SKM-1 (cell line): ENCODE results near the gene PRKCA.

ENCODE experiments used
- DNase-seq: peaks from one replicate; lab custom pipeline; 2025; ENCODE audit not compliant: unreplicated experiment; lab: John Stamatoyannopoulos, UW

PRKCA gene

DNA sequence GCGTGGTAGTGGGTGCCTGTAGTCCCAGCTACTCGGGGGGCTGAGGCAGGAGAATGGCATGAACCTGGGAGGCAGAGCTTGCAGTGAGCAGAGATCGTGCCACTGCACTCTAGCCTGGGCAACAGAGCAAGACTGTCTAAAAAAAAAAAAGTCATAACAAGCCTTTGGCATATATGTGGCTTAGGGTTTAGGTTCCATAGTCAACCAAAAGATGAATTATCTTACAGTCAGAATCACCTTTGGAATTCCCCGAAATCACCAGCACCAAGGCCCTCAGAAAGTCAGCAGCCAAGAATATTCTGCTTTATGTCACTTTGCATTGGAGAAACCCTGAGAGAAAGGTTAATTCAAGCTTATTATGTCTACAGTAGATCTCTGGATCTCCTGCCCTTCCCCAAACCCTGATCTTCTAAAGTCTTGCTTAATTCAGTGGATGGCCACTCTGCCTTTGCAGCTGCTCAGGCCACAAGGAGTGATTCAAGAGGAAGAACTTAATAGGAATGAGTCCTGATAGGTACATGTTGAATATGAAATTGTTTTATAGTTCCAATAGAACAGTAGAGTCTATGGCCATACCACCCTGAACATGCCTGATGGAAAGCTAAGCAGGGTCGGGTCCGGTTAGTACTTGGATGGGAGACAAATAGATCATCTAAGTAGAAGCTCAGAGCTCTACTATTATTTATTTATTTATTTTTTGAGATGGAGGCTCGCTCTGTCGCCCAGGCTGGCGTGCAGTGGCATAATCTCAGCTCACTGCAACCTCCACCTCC lies 336.5 kb downstream of the PRKCA start:
- no peak for DNase-seq

DNA sequence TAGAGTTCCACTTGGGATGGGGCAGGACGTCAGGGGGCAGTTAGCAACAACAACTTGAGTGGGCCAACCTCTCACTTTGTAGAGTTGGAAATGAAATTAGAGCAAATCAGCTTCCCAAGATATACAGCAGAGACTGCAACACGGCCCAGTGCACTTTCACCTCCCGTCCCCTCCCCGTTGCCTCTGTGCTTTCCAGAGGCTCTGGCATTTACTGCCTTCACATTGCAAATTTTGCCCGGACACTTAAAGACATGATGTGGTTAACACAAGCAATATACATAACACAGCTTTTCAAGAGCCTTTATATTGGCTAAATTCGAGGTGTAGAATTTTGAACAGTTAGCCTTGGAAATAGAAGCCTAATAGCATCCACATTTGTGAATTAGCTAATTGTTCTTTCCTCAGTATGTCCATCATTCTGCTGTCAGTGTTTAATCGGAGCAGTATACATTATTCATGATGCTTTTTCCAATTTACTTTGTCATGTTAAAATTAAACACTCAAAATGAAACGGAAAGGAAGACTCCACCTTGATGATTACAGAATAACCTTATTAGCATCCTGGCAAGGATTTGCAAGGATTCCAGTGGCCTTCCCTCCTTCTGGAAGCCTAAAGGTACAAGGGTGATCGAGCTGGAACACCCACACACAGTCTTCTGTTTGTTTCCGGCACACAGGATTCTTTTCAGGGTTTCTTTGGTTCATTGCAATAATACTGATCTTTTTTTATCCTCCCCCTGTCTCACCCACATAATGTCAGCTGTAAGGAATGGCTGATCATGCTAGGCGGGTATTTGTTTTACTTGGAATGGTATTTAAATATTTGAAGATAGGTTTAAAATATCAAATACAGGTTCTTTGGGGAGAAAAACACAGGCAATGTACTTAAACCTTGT lies 341.6 kb downstream of the PRKCA start:
- no peak for DNase-seq

DNA sequence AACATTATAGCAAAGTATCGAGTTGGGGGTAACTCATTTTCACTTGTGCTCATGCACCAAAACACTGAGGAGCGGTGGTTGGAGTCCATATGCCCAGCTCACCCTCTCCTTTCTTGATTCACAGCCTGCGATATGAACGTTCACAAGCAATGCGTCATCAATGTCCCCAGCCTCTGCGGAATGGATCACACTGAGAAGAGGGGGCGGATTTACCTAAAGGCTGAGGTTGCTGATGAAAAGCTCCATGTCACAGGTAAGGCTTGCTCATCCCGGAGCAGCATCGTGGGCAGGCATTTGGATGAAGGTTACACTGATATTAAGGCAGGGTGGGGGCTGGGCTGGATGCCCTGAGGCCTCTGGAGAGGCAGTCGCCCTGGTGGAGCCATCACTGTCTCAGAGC lies 342.8 kb downstream of the PRKCA start:
- DNase-seq: no peak

DNA sequence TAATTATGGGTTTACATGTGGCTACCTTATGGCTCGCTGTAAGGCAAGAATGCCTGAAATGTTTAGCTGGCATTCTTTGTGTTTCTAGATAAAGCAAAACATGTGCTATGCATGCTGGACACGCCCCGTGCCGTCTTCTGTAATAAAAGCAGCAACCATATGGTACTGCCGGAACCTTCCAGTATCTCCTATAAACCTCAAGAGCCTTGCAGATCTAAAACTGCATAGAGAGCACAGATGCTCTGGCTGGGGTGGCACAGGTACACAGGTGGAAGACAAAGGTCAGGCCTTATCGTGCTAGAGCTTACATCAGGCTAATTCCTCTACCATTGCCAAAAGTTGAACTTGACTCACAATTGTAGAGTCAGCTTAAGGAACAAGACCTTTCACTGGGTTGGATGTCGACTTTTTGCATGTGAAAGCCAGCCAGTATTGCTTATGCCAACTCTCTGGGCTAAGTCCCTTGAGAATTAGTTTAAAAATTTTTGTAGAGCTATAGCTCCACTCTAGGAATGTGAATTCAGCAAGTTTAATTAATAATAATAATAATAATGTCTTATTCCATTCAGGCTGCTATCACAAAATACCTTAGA lies 345.1 kb downstream of the PRKCA start:
- no peak for DNase-seq

DNA sequence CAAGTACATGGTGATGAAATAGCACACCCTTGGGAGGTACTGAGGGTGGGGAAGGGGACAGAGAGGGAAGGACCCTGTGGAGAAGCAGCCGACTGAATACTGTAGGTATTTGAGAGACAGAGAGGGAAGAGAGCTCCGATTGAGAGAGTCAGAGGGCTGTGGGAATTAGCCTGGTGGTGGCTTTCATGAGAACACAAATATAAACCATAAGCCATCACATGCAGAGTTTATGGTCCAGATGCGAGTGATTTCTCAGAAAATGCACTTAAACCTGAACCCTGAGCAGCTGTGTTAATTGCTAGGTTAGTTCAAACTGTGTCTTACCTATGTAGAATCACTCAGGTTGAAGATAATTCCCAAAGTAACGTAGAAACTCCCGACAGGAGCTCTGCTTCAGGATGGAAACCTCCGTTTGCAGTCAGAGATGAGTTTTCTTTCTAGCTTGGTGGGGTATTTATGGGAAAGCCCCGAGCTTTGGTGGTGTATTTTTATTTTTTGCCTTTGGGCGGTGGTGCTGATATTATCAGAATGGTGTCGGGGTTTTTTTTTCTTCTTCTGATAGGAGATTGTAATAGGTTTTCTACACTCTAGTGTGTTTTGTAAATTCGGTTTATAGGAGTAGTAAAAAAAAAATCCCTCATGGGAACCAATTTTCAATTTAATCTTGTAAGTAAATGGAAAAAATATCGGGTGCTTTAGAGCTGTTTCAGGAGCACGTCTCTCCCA lies 347.6 kb downstream of the PRKCA start:
- no peak for DNase-seq

DNA sequence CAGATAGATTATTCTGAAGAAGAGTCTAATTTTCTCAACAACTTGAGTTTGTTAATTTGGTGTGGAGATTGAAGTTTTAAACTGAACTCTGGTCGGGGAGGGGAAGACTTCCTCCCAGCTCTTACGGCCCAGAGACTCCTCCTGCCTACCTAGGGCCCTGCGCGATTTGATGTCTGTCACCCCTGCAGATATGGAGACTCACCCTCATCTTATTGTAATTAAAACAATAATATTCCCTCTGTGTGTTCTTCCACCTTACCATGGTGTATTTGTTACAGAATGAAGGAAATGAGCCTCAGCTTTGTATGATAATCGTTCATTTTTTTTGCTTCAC lies 348.1 kb downstream of the PRKCA start:
- no peak for DNase-seq

DNA sequence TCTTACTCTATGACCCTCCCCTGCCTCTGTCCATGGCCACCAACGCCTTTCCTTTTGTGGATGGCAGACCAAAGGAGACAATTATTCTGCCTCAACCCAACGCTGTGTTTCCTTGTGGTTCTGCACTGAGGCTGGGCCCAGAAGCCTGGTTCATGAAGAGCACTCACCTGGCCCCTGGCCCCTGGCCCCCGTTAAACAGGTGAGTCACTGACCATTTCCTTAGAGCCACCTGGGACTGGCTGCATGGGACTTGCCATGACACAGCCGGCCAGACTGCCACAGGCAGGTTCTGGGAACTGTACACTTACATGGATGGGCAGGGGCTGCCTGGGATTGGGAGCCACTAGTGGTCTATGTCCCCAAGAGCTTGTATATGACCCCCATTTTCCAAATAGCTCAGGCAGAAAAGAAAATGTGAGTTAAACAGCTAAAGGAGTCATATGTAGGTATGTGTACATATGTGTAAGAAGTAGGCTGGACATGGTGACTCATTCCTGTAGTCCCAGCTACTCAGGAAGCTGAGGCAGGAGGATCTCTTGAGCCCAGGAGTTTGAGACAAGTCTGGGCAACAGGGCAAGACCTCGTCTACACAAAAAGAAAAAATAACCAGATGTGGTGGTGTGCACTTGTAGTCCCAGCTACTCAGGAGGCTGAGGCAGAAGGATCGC lies 350.6 kb downstream of the PRKCA start:
- DNase-seq: no peak

DNA sequence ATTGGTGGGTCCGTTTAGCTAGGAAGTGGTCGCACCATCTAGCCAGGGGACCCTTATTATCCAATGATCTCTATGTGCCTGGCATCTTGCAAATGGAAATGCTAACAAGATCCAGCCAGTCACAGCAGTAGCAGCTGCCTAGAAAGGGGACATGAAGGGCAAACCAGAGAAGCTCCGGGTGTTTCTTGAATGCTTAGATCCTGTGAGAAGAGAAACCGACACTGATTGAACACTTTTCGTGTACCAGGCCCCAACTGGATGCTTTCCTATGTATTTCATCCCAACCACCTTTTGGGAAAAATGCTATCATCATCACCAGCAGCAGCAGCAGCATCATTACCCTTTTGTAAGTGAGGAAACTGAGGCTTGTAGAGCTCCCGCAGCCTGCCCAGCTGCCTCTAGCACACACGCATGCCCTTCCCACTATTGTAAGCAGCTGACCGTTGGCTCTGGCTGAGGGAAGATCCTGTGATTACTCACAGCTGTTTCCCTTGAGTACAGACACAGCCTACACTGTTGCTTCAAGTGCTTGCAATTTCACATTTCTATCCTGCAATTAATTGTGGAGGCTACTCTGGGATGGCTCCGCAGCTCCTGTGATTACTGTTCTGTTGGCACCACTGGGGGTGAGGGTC lies 351.8 kb downstream of the PRKCA start:
- no peak for DNase-seq

DNA sequence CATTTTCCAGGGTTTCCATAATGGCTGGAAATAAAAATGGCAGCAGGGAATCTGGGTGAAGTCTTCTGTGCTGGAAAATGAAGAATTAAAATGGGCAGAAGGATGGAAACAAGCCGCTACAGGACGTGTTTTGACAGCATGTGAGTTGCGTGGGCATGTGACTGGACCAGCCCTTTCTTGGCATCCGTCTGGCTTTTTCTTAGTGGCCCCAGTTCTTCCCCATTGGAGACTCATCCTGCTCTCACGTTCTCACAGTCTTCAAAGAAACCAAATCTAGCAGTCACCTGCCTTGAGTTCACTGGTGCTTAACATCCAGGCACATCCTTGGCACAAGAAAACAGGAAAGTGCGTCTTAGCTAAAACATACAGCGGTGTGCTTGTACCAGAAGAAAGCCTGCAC lies 352.4 kb downstream of the PRKCA start:
- DNase-seq: no peak

DNA sequence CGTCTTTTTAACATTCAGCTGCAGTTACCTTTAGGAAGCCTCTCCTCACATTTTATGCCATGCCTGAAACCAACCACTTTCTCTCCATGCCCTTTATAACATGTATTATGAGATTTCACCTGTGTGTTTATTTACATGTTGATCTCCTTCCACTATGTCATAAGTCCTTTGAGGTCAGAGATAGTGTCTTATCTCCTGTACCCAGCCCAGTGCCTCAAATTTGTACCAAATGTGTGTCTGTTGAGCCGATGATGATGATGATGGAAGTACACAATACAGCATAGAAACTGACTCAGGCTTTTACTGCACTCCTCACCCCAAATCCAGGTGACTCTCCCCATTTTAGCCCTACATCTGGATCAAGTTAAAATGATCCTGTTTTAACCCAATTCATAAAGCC lies 353.0 kb downstream of the PRKCA start:
- DNase-seq: no peak

DNA sequence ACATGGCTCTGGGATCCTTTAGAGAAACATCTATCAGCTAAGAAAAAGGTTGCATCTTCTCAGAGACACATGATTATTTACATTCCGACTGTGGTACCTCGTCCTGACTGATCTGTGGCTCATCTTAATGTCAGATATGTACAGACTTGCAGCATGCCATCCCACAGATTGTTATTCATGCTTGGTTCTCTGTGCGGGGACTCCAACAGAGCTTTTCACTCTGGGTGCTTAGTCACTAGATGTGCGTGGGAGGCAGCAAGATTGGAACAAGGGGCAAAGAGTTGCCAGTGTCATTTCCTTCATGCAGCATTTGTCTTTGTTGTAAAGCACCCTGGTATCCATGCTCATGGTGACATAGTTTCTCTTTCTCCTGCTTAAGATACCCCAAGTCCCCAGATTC lies 353.4 kb downstream of the PRKCA start:
- no peak for DNase-seq

DNA sequence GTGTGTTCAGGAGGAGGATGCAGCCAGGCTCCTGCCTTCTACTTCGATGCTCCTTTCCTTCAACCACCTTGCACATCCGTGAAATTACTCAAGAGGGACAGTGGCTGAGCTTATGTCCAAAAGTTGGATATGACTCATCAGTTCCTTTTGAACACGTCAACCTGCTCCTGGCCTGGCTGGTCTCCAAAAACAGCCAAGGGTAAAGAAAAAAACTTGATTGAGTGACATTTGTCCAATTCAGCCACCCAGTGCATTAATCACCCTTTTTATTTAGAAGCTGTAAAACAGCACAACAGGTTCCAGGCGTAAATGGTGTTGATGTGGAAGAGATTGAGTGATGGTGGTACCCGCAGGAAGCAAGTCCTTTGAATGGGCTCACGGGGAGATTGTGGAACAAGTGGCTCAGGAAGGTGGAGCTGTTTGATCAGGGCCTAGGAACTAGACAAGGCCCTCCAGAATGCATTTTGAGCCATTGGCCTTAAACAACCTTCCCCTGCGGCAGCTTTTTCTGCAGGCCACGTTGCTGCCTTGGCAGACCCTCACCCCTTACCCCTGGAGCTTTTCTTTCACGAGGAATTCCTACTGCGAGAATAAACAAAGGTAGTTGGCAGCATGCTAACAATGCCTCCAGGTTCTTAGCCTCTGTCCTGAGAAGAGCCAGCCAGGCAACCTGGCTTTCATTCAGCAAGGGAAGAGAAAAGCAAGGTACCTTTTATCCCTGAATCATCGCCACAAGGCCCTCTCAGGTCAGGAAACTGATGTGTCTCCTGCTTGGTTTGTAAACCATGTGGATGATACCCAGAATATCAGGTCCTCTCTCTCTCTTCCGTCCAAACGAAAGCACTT lies 359.2 kb downstream of the PRKCA start:
- DNase-seq: no peak

DNA sequence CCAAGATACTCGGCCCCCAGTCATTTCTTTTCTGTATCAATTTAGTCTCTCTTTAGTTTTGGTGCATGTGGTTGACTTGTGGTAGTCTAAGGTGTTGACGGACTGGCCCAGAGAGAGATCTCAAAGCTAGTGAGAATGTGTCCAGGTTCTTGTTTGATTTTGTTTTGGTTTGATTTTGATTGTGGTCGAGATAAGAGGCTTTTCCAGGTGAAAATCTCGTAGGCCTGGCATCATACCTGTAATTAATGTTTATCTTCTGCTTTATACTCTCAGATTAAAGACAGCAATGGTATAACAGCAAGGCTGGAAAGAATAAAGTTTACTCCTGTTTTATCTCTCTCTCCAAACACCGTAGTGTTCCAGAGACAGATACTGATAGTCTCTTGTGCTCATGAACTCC lies 360.1 kb downstream of the PRKCA start:
- no peak for DNase-seq

DNA sequence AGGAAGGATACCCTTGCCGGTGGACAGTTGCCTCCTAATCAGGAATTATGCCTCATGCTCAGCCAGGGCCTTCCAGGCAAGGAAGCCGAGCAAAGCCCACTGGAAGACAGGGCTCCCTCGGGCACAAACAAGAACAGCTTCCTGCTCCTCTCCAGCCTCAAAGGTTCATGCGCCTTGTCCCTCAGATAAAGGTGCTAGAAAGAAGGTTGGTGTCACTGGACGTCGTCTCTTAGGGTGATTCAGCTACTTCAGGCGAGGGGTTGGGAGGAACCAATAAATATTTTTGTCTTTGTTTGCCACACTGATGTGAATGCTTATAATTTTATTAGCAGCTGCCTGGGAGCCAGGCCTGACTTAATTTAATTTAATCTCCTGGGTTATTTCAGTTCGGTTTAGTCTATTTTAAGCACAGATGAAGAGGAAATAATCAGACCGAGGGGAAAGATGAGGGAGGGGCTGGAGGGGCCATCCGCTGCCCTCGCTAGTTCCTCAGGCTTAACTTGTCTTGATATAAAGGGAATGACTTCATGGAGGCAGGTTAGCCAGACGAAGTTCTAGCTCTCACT lies 360.7 kb downstream of the PRKCA start:
- no peak for DNase-seq

DNA sequence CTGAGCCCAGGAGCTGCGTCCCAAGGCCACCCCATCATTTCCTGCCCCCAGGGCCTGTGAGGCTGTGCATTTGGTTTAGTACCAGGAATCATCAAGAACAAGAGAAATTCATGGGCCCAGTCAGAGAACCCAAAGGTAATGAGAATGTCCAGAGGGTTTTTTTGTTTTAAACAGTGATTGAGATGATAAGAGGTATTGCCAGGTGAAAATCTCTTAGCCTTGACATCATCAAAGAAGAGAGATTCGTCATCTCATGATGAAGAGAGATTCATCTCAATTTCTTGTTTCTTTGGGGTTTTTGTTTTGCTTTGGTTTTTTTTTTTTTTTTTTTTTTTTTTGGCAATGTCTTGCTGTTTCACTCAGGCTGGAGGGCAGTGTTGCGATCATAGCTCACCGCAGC lies 361.9 kb downstream of the PRKCA start:
- DNase-seq: no peak

DNA sequence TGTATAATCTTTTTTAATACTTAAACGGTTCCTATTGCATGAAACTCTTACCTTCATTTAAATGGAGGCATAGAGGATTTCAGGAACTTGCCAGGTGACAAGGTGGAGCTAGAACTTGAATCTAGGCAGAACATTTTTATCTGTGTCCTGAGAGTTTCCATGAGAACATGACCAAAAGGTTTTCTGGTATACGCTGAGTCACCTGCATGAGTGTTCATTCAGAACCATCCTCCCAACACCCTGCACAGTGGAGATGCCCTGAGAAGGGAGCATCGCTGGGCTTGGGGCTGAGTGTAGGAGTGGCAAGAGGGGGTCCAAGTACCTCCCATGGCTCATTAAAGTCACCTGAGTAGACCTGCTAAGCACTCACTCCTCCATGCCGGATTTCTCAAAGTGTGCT lies 362.8 kb downstream of the PRKCA start:
- DNase-seq: no peak

DNA sequence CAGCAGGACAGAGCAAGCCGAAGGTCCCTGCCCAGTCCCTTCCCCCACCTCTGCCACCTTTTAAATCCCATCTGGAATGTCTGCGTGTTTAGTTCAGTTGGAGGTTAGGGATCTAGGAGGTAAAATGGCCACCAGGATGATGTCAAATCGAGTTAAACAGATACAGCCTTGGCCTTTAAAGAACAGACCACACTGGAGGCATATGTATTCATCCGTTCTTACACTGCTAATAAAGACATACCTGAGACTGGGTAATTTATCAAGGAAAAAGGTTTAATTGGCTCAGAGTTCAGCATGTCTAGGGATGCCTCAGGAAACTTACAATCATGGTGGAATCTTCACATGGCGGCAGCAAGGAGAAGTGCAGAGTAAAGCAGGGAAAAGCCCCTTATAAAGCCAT lies 364.7 kb downstream of the PRKCA start:
- no peak for DNase-seq

DNA sequence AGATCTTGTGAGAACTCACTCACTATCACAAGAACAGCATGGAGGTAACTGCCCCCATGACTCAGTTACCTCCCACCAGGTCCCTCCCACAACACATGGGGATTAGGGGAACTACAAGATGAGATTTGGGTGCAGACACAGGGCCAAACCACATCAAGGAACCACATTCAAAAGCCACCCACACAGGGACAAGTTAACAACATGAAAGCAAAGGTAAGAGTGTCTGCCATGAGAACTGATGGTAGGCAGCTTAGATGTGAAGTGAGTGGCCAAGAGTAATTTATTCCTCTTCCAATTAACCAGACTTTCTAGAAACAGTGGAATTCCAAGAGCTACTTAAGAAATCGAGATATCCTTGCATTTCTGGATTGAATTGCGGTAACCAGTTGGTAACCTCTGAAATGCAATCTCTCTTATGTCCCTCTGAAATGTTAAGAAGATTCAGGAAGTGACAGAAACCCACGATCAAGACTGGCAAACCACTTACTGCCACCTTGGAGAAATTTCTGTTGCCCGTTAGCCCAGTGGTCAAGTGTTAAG lies 365.1 kb downstream of the PRKCA start:
- DNase-seq: no peak

DNA sequence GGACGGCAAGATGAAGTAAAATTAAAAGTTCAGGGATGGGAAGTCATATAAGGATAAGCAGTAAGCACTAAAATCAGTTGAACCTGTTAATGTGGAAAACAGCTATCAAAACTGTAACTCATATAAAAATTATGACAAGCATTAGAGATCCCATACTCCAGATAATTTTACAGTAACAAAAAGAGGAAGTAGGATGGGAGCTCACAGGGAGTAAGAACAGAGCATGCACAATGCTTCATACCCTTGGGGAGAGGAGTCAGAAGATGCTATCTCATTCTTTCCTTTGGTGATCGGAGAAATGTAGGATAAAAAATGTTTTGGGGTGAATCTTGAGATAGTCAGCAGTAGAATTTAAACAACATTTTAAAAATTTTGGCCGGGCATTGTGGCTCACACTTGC lies 367.8 kb downstream of the PRKCA start:
- no peak for DNase-seq
